HG03095 (cell line): ENCODE results near the gene ERVFRD-1.
A peak's percentile ranks its signal among the peaks of the same experiment; 100 is the strongest.
"Not testable (repeated sequence)": the region's sequence is repeated elsewhere in the genome, so short reads cannot be mapped to it uniquely, and the experiment has no call there.

ENCODE experiments used
- ATAC-seq: cut with Tn5 transposase; IDR thresholded peaks from one replicate; pipeline ENCODE4 v1.9.1; 2021; ENCODE audit warnings: moderate library complexity; ENCODE audit not compliant: unreplicated experiment

ERVFRD-1 gene

GRCh38 chr6:11092668-11093375, 18.7 kb downstream of the ERVFRD-1 start:
- peak; percentile 40 for ATAC-seq

GRCh38 chr6:11091141-11091540, 20.4 kb downstream of the ERVFRD-1 start:
- ATAC-seq, result not testable (repeated sequence)

- ATAC-seq, result no peak
Measured at GRCh38 chr6:11089695-11090094, 21.8 kb downstream of the ERVFRD-1 start.

- ATAC-seq, result not testable (repeated sequence)
Measured at GRCh38 chr6:11087141-11087812, 24.2 kb downstream of the ERVFRD-1 start.

DNA sequence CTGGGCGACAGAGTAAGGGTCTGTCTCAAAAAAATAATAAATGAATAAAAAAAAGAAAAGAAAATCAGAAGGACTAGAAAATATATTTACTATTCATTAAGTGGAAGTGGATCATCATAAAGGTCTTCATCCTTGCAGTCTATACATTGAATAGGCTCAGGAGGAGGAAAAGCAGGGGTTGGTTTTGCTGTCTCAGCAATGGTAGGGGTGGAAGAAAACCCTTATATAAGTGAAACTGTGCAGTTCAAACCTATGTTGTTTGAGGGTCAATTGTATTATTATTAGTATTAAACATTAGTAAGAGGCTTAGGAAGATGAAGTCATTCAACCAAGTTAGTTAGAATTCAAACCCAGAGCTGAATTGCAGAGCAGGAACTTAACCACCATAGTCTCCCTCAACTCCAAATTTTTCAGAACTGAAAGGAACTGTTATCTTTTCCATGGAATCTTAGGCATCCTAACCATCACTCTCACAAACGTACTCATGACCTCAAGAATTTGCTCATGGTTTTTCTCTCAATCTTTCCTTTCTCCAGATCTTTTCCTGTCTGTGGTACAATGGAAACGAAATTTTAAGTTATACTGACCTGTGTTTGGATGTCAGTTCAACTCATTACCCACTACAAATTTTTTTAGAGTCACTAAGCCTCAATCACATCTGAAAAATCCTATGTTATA, 25.6 kb downstream of the ERVFRD-1 start:
- ATAC-seq, result no peak

DNA sequence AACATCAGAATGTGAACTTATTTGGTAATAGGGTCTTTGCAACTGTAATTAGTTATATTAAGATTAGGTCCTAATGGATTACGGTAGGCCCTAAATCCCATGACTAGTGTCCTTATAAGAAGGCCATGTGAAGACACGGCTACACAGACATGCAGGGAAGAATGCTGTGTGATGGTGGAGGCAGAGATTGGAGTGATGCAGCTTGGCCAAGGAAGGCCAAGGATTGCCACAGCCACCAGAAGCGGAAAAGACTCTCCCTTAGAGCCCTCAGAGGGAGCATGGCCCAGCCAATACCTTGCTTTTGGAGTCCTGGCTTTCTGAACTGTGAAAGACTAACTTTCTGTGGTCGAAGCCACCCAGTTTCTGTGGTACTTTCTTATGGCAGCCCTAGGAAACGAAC, 27.6 kb downstream of the ERVFRD-1 start:
- no peak for ATAC-seq

- no peak for ATAC-seq
Measured at GRCh38 chr6:11083491-11083890, 28.0 kb downstream of the ERVFRD-1 start.

DNA sequence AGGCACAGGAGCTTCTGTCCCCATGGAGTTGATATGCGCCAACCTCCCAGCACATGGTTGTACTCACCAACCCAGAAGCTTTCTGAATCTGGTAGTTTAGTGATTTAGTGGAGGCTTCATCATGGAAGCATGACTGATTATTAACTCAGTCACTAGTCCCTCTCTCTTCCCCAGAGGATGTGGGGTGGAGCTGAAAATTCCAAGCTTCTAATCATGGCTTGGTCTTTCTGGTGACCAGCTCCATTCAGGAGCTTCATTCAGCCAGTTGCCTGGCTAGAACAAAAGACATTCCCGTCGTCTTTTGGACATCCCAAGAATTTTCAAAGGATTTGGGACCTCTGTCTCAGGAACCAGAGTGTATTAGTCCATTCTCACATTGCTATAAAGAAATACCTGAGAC, 31.2 kb downstream of the ERVFRD-1 start:
- ATAC-seq, result no peak

DNA sequence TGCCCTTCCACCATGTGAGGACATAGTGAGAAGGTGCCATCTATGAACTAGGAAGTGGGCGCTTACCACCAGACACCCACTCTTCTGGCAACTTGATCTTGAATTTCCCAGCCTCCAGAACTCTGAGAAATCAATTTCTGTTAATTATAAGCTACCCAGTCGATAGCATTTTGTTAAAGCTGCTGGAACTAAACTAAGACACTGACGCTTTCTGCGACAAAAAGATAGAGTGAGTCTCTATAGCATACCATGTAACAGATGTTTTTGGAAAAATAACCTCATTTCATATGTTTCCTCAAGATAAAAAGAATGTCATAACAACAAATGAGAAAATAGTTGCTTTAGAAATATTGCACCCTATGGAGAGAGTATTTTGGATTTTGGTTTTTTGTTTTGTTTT, 33.3 kb downstream of the ERVFRD-1 start:
- no peak for ATAC-seq

- no peak for ATAC-seq
Measured at GRCh38 chr6:11076540-11076939, 35.0 kb downstream of the ERVFRD-1 start.

- ATAC-seq, result no peak
Measured at GRCh38 chr6:11072101-11072500, 39.4 kb downstream of the ERVFRD-1 start.

GRCh38 chr6:11069760-11070159, 41.8 kb downstream of the ERVFRD-1 start:
- ATAC-seq, result no peak

- no peak for ATAC-seq
Measured at GRCh38 chr6:11067348-11067747, 44.2 kb downstream of the ERVFRD-1 start.

- ATAC-seq, result no peak
Measured at GRCh38 chr6:11066505-11067347, 44.8 kb downstream of the ERVFRD-1 start.

- no peak for ATAC-seq
Measured at GRCh38 chr6:11065436-11066202, 45.9 kb downstream of the ERVFRD-1 start.

- no peak for ATAC-seq
Measured at GRCh38 chr6:11064836-11065235, 46.7 kb downstream of the ERVFRD-1 start.

DNA sequence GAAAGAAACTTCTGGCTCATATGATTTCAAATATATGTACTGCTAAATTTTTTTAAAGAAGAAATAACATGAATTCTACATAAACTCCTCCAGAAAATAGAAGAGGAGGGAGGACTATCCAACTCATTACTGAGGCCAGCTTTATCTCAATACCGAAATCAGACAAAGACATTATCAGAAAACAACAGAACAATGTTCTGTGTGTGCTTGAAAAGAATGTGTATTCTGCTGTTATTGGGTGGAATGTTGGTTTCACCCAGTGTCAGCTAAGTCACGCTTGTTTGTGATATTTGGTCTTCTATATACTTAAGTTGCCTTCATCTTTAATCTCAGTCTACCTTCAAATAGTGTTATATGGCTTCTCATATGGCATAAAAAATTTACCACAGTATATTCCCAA, 48.8 kb downstream of the ERVFRD-1 start:
- ATAC-seq, result no peak

GRCh38 chr6:11062083-11062482, 49.4 kb downstream of the ERVFRD-1 start:
- no peak for ATAC-seq

DNA sequence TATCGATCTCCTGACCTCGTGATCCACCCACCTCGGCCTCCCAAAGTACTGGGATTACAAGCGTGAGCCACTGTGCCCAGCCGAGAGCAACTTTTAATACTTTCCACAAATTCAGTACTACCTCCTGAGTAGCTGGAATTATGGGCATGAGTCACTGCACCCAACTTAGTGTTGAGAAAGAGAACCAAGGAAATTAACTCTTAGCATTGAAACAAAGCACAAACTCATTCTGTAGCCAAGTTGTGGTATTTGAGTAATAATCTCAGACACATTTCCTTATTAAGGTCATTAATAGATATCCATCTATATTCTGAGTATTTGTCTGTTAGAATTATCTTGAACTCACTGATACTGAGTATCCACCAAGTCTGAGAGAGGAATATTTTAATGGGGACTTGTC, 53.1 kb downstream of the ERVFRD-1 start:
- no peak for ATAC-seq

GRCh38 chr6:11056871-11057270, 54.7 kb downstream of the ERVFRD-1 start:
- ATAC-seq, result no peak
